Suprapubic skin (tissue), 4 donors: Measurements from ENCODE around the gene CYB5D1.

Source experiments
- CTCF ChIP-seq, 2 donors: fragments of 200-600 bp in 1 of 2; fragments of 450-650 bp in 1 of 2; sonication (generic) in 1 of 2; IDR thresholded peaks; one replicate each; pipeline ENCODE4 v1.5.1; 2016 to 2019; ENCODE audit warnings: antibody characterized with exemption in 2 of 2, mild to moderate bottlenecking in 1 of 2, moderate library complexity in 1 of 2
- POLR2A ChIP-seq, 2 donors: fragments of 450-650 bp; IDR thresholded peaks; one replicate each; pipeline ENCODE4 v1.6.1; 2017; ENCODE audit warnings: antibody characterized with exemption in 2 of 2, mild to moderate bottlenecking in 2 of 2, moderate library complexity in 2 of 2
- POLR2AphosphoS5 ChIP-seq, 3 donors: sonication (generic); formaldehyde crosslinking; IDR thresholded peaks; one replicate each; pipeline ENCODE4 v1.6.1; 2017; ENCODE audit warnings: antibody characterized with exemption in 3 of 3

DNA sequence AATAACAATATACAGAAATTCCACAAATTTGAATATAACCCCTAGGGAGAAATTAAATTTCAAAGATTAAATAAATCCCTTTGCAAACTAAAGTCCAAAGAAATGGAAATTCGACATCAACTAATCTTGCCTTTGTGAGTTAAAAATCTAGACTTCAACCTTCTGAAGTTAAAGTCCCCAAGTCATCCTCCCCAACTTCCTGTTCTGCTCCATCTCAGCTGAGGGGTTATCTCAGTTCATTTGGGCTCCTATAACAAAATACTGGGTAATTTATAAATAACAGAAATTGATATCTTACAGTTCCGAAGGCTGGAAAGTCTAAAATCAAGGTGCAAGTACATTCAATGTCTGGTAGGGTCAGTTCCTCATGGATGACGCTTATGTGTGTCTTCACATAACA is 46.6 kb upstream of the CYB5D1 start:
- TF ChIP-seq CTCF (IDR thresholded peaks at IDR 0.05) (no peak), POLR2AphosphoS5 (IDR thresholded peaks at IDR 0.05) (no peak), POLR2A (IDR thresholded peaks at IDR 0.05) (no peak)
